Right cardiac atrium (tissue), 5 donors: ENCODE data around the gene RAB3GAP2. TPM values are rescaled to one million over a fixed set of nuclear protein-coding genes. Genes with fewer than 3 reads are reported as not detected.
"Not testable (repeated sequence)": the region's sequence is repeated elsewhere in the genome, so short reads cannot be mapped to it uniquely, and the experiment has no call there.

Experiments
- ATAC-seq, 2 donors: fragments of 200-7000 bp; cut with Tn5 transposase; one replicate each; pipeline versions ENCODE4 v1.8.0 to v1.9.1; 2020; ENCODE audit warnings: moderate library complexity in 2 of 2, mild to moderate bottlenecking in 1 of 2
- DNase-seq, 3 donors: peaks; one replicate each; pipeline ENCODE4 v3.0.0-alpha.2; 2020
- H3K27ac ChIP-seq: one replicate; pipeline ENCODE4 v1.5.1; 2013; ENCODE audit warnings: mild to moderate bottlenecking, low read length, control low read depth, moderate library complexity
- H3K27me3 ChIP-seq: one replicate; pipeline ENCODE4 v1.6.1; 2013; ENCODE audit not compliant: control insufficient read depth, insufficient read depth
- H3K4me1 ChIP-seq: one replicate; pipeline ENCODE4 v1.6.1; 2013; ENCODE audit warnings: low read length; ENCODE audit not compliant: control insufficient read depth, insufficient read depth
- H3K4me3 ChIP-seq: one replicate; pipeline ENCODE4 v1.5.1; 2013; ENCODE audit warnings: low read length, control low read depth
- H3K9me3 ChIP-seq: one replicate; pipeline ENCODE4 v1.6.1; 2013; ENCODE audit warnings: low read length; ENCODE audit not compliant: control insufficient read depth
- WGBS: extraction: QIAGEN DNeasy Blood & Tissue Kit; methylation state at CpG from one replicate; pipeline ENCODE4 v1.1.7; 2013; 5-methylcytosine and 5-hydroxymethylcytosine counted together
- intact Hi-C, 4 donors: fragments of 100-400 bp; cut with DNase I; formaldehyde crosslinking; loops; one replicate each; pipeline versions ENCODE4 v1.11.0 to v1.14.0; 2022 to 2023
- polyA plus RNA-seq: library from polyadenylated mRNA; stranded (reverse); fragments of 200-250 nt; gene quantifications from one replicate; pipeline ENCODE4 v1.2.3, GENCODE V29; 2013
- total RNA-seq, 4 donors: library from RNA; stranded (reverse); fragmentation: NEBNext Ultra II Directional; extraction: Animal tissue kit (Norgen Biotek cat#: 25700); gene quantifications; one replicate each; pipeline ENCODE4 v1.2.1, GENCODE V29; 2021
- donor health status: healthy with polysubstance abuse.
- donor health status: DM: no; HTN: yes; CAD: no.
- donor health status: DM: no; HTN: no; CAD: no.
- donor health status: DM: no; HTN: yes; CAD: no; lungs with severe emphysema.
- donor health status: DM: yes; HTN: yes; CAD: no.

RAB3GAP2 gene
- total and polyA plus RNA-seq, 5 donors, result 7.4 to 31.9 (median 23.4) TPM

- 90% methylated on average over 15 of the region's 15 CpGs for WGBS
- no peaks in the 10 kb centered on the region for H3K27me3 ChIP-seq
- no peak for DNase-seq
- H3K27ac ChIP-seq, result no peak overlapping the region
- H3K4me3 ChIP-seq, result no peak overlapping the region
- intact Hi-C loops, result no loop called here
- H3K9me3 ChIP-seq, result no peaks in the 10 kb centered on the region
- peaks cover 3% of the 10 kb centered on the region for H3K4me1 ChIP-seq
- no peak for ATAC-seq
These were observed 52.2 kb downstream of the RAB3GAP2 start for GRCh38 chr1:220219865-220220698.

GRCh38 chr1:220219136-220219442 lies 53.2 kb downstream of the RAB3GAP2 start:
- no peaks in the 10 kb centered on the region for H3K4me1 ChIP-seq
- no peaks in the 10 kb centered on the region for H3K9me3 ChIP-seq
- ATAC-seq (no peak), DNase-seq (no peak)
- intact Hi-C loops, result no loop called here
- no peaks in the 10 kb centered on the region for H3K27me3 ChIP-seq
- no peak overlapping the region for H3K27ac ChIP-seq
- no peak overlapping the region for H3K4me3 ChIP-seq

GRCh38 chr1:220218397-220219135 lies 53.7 kb downstream of the RAB3GAP2 start:
- H3K4me3 ChIP-seq, H3K27ac ChIP-seq, H3K9me3 ChIP-seq, H3K27me3 ChIP-seq, intact Hi-C loops, H3K4me1 ChIP-seq: not testable (repeated sequence)
- DNase-seq (peak in 2 of 3 donors; percentile 36 to 79), ATAC-seq (peak; percentile 73 to 87)
- 54% methylated on average over 6 of the region's 6 CpGs for WGBS

GRCh38 chr1:220217383-220217988 lies 54.8 kb downstream of the RAB3GAP2 start:
- Histone ChIP-seq H3K27ac (no peak overlapping the region), H3K4me1 (no peaks in the 10 kb centered on the region), H3K27me3 (no peaks in the 10 kb centered on the region), H3K4me3 (no peak overlapping the region), H3K9me3 (no peaks in the 10 kb centered on the region)
- 72% methylated on average over 2 of the region's 2 CpGs for WGBS
- no peak for DNase-seq
- peak in 1 of 2 donors; percentile 25 for ATAC-seq
- intact Hi-C loops, result no loop called here

- DNase-seq (no peak), ATAC-seq (no peak)
- intact Hi-C loops, result no loop called here
- H3K4me3 ChIP-seq, result no peak overlapping the region
- H3K4me1 ChIP-seq, result no peaks in the 10 kb centered on the region
- no peaks in the 10 kb centered on the region for H3K27me3 ChIP-seq
- H3K27ac ChIP-seq, result no peak overlapping the region
- WGBS, result 74% methylated on average over 4 of the region's 4 CpGs
- H3K9me3 ChIP-seq, result no peaks in the 10 kb centered on the region
These were observed 58.8 kb downstream of the RAB3GAP2 start for GRCh38 chr1:220213382-220213983.

- Histone ChIP-seq H3K4me3 (no peak overlapping the region), H3K9me3 (no peaks in the 10 kb centered on the region), H3K27ac (no peak overlapping the region), H3K4me1 (no peaks in the 10 kb centered on the region), H3K27me3 (no peaks in the 10 kb centered on the region)
- no peak for DNase-seq
- intact Hi-C loops, result no loop called here
- no peak for ATAC-seq
These were observed 64.8 kb downstream of the RAB3GAP2 start for GRCh38 chr1:220207411-220207810.

GRCh38 chr1:220204758-220205157 lies 67.5 kb downstream of the RAB3GAP2 start:
- H3K27ac ChIP-seq, H3K9me3 ChIP-seq, H3K4me3 ChIP-seq, H3K27me3 ChIP-seq, DNase-seq, ATAC-seq, intact Hi-C loops, H3K4me1 ChIP-seq: not testable (repeated sequence)
- 92% methylated on average over 1 of the region's 2 CpGs for WGBS

GRCh38 chr1:220203816-220204215 lies 68.4 kb downstream of the RAB3GAP2 start:
- intact Hi-C loops, result no loop called here
- no peak overlapping the region for H3K4me3 ChIP-seq
- DNase-seq, result no peak
- H3K27me3 ChIP-seq, result no peaks in the 10 kb centered on the region
- WGBS, result 87% methylated on average over 2 of the region's 2 CpGs
- H3K9me3 ChIP-seq, result no peaks in the 10 kb centered on the region
- no peak overlapping the region for H3K27ac ChIP-seq
- ATAC-seq, result no peak
- no peaks in the 10 kb centered on the region for H3K4me1 ChIP-seq

GRCh38 chr1:220198186-220199005 lies 73.9 kb downstream of the RAB3GAP2 start:
- Histone ChIP-seq H3K4me3 (no peak overlapping the region), H3K27ac (no peak overlapping the region), H3K4me1 (no peaks in the 10 kb centered on the region), H3K27me3 (no peaks in the 10 kb centered on the region), H3K9me3 (no peaks in the 10 kb centered on the region)
- ATAC-seq (no peak), DNase-seq (no peak)
- intact Hi-C loops, result no loop called here
- WGBS, result 90% methylated on average over 5 of the region's 5 CpGs

GRCh38 chr1:220195701-220196100 lies 76.6 kb downstream of the RAB3GAP2 start:
- ATAC-seq, result no peak
- intact Hi-C loops, result no loop called here
- no peaks in the 10 kb centered on the region for H3K9me3 ChIP-seq

More at GRCh38 chr1:220195701-220196100, 76.6 kb downstream of the RAB3GAP2 start:
- Histone ChIP-seq H3K4me3 (no peak overlapping the region), H3K27ac (no peak overlapping the region), H3K4me1 (no peaks in the 10 kb centered on the region), H3K27me3 (no peaks in the 10 kb centered on the region)
- DNase-seq, result no peak
